Dendritic cell treated with granulocyte-macrophage colony-stimulating factor and Interleukin-4, amounts not matched to agents 40 ng/mL and 50 ng/mL, for 4 days (primary cell): ENCODE data around the gene PDE11A.

Experiments
- H3K27ac Mint-ChIP-seq: one replicate; pipeline ENCODE4 v1.8.0; 2022; ENCODE audit warnings: mild to moderate bottlenecking, mixed read lengths
- H3K27me3 Mint-ChIP-seq: one replicate; pipeline ENCODE4 v1.8.0; 2022; ENCODE audit warnings: mild to moderate bottlenecking, mixed read lengths
- H3K36me3 Mint-ChIP-seq: one replicate; pipeline ENCODE4 v1.8.0; 2022; ENCODE audit warnings: low read depth, mixed read lengths
- H3K4me1 Mint-ChIP-seq: one replicate; pipeline ENCODE4 v1.8.0; 2022; ENCODE audit warnings: low read depth, mixed read lengths
- H3K4me3 Mint-ChIP-seq: one replicate; pipeline ENCODE4 v1.8.0; 2022; ENCODE audit warnings: mild to moderate bottlenecking, moderate library complexity, mixed read lengths
- H3K9me3 Mint-ChIP-seq: one replicate; pipeline ENCODE4 v1.8.0; 2022; ENCODE audit warnings: mixed read lengths
- intact Hi-C: fragments of 100-400 bp; cut with micrococcal nuclease; formaldehyde crosslinking; loops from one replicate; pipeline ENCODE4 v1.15.0; 2022

Gene PDE11A

DNA sequence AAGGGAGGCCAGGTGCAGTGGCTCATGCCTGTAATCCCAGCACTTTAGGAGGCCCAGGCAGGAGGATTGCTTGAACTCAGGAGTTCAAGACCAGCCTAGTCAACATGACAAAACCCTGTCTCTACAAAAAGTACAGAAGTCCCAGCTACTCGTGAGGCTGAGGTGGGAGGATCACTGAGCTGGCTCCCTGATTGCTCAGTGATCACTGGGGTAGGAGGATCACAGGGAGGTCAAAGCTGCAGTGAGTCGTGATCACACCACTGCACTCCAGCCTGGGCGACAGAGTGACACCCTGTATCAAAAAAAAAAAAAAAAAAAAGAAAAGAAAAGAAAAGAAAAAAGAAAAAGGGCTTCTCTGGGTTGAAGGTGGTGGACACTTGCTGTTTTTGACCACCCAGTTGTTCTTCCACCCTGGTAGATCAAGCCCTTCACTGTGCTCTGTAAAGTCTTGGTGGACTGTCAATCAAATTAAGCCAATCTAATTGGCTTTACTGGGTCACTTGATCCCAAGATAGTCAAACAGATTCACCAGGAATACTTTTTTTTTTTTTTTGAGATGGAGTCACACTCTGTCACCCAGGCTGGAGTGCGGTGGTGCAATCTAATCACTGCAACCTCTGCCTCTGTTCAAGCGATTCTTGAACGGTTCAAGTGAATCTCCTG is 488.4 kb downstream of the PDE11A start:
- Mint-ChIP-seq H3K27ac (no peak overlapping the region), H3K27me3 (no peaks in the 10 kb centered on the region), H3K4me3 (no peak overlapping the region), H3K36me3 (no peaks in the 10 kb centered on the region), H3K4me1 (no peaks in the 10 kb centered on the region), H3K9me3 (no peaks in the 10 kb centered on the region)
- intact Hi-C loops, result no loop called here

DNA sequence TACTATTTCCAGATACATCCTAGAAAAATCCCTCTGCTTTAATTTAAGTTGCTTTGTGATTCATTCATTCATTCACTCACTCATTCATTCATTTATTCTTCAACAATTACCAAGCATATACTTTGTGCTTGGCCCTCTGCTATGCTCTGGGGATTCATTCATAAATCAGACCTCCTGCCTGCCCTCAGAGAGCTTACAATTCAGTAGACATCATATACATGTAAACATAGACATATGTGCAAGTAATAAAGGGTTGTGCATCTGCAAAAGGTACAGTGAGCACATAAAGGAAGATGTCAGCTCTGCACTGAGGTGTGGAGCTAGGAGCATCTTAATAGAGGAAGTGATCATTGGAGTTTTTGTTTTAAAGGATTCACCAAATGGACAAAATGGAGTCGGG is 490.6 kb downstream of the PDE11A start:
- H3K36me3 Mint-ChIP-seq, result no peaks in the 10 kb centered on the region
- no peaks in the 10 kb centered on the region for H3K4me1 Mint-ChIP-seq
- H3K27me3 Mint-ChIP-seq, result no peaks in the 10 kb centered on the region
- H3K4me3 Mint-ChIP-seq, result no peak overlapping the region
- no peaks in the 10 kb centered on the region for H3K9me3 Mint-ChIP-seq
- intact Hi-C loops, result no loop called here
- H3K27ac Mint-ChIP-seq, result no peak overlapping the region

DNA sequence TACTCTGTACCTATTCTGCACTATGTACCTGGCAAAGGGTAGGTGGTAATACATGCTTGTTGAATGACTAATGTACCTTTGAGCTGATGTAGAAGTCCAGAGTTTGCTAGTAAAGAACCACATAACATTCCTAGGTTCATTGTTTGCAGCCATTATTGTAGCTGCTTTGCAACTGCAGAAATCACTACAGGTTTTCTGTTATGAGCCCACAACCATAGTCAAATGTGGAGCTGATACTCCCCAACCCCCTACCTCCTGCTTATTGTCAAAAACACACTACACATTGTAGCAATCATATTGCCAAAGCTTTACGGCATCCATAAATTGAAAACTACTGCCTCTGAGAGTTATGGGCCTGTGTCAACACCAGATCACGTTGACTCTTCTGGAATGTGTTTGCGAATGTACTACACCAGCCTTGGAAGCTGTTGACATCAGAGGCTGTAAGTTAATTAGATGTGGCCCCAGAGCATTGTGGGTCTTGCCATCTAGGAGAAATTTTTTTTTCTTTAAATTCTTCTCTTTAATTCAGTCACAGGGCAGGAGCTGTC is 493.0 kb downstream of the PDE11A start:
- H3K9me3 Mint-ChIP-seq, result no peaks in the 10 kb centered on the region
- no peak overlapping the region for H3K4me3 Mint-ChIP-seq
- no peak overlapping the region for H3K27ac Mint-ChIP-seq
- intact Hi-C loops, result no loop called here
- H3K36me3 Mint-ChIP-seq, result no peaks in the 10 kb centered on the region
- H3K4me1 Mint-ChIP-seq, result no peaks in the 10 kb centered on the region
- no peaks in the 10 kb centered on the region for H3K27me3 Mint-ChIP-seq

DNA sequence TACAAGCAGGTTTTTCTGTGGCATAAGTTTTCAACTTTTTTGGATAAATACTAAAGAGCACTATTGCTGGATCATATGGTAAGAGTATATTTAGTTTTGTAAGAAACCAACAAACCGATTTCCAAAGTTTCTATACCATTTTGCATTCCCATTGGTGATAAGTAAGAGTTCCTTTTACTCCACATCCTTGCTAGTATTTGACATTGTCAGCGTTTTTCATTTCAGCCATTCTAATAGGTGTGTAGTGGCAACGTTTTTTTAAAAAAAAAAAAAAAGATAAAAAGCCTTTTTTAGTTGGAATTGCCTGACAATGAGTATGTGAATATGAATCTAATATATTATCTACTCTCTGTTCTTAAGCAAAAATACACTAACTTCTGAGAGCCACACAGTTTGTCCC is 494.1 kb downstream of the PDE11A start:
- intact Hi-C loops, result no loop called here
- Mint-ChIP-seq H3K36me3 (no peaks in the 10 kb centered on the region), H3K4me3 (no peak overlapping the region), H3K27me3 (no peaks in the 10 kb centered on the region), H3K9me3 (no peaks in the 10 kb centered on the region), H3K4me1 (no peaks in the 10 kb centered on the region), H3K27ac (no peak overlapping the region)

DNA sequence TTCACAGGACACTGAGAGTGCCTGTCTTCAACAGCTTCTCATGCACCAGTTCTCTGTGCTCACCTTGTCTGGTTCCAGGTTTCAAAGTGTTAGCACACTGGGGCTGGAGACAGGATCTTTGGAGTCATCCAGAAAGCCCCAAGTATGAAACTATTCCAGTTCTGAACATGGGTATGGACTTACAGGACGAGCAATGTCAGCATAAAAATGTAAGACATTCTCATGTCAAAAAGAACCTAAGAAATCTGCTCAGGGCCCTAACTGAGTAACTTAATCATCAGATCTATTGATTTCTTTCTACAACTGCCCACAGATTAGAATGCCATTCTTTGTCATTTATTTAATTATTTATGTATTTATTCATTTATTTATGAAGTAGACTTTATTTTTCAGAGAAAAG is 495.5 kb downstream of the PDE11A start:
- Mint-ChIP-seq H3K36me3 (no peaks in the 10 kb centered on the region), H3K4me3 (no peak overlapping the region), H3K4me1 (no peaks in the 10 kb centered on the region), H3K9me3 (no peaks in the 10 kb centered on the region), H3K27ac (no peak overlapping the region), H3K27me3 (no peaks in the 10 kb centered on the region)
- intact Hi-C loops, result no loop called here

DNA sequence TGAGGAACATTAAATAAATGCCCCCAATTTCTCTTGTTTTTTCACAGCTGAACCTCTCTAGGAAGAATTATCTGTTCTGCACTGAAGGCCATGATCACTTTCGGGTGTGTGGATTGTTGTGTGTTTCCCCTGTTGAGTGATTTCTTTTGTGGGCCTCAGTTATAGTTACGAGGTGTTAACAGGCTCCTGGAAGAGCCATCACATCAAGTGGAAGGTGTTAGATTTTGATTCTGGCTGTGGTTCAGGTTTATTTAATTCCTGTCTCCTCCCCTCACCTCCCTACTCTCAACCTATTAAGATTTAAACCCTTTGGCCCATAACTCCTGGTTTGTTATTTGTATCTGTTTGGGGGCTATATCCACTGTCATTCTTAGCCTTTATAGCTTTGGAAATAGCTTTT is 497.2 kb downstream of the PDE11A start:
- Mint-ChIP-seq H3K27me3 (no peaks in the 10 kb centered on the region), H3K36me3 (no peaks in the 10 kb centered on the region), H3K27ac (no peak overlapping the region), H3K9me3 (no peaks in the 10 kb centered on the region), H3K4me3 (no peak overlapping the region), H3K4me1 (no peaks in the 10 kb centered on the region)
- intact Hi-C loops, result no loop called here

- H3K27ac Mint-ChIP-seq, result no peak overlapping the region
- no peak overlapping the region for H3K4me3 Mint-ChIP-seq
- H3K9me3 Mint-ChIP-seq, result no peaks in the 10 kb centered on the region
- no peaks in the 10 kb centered on the region for H3K4me1 Mint-ChIP-seq
- no peaks in the 10 kb centered on the region for H3K36me3 Mint-ChIP-seq
- intact Hi-C loops, result no loop called here
- H3K27me3 Mint-ChIP-seq, result no peaks in the 10 kb centered on the region
Measured at GRCh38 chr2:177574356-177574755, 498.2 kb downstream of the PDE11A start.
